ENCODE data around the gene DDAH1.

DNA sequence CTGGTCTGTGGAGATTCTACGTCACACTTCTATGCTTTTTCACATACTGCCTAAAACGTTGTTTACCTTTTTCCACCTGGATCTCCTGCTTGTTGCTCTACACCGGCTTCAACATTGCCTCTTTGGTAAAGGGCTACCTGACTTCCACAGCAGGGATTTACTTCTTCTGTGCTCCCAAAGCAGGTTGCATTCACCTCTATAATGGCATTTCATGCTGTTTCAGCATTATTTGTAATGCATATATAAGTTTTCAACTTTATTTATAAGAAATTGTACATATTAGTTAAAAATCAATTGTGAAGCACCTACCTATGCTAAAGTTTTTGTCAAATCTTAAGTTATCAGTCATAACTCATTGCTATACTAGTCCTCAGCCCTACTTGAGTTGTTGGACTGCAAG, 55.4 kb downstream of the DDAH1 start:
- TF ChIP-seq, protein P1, sequence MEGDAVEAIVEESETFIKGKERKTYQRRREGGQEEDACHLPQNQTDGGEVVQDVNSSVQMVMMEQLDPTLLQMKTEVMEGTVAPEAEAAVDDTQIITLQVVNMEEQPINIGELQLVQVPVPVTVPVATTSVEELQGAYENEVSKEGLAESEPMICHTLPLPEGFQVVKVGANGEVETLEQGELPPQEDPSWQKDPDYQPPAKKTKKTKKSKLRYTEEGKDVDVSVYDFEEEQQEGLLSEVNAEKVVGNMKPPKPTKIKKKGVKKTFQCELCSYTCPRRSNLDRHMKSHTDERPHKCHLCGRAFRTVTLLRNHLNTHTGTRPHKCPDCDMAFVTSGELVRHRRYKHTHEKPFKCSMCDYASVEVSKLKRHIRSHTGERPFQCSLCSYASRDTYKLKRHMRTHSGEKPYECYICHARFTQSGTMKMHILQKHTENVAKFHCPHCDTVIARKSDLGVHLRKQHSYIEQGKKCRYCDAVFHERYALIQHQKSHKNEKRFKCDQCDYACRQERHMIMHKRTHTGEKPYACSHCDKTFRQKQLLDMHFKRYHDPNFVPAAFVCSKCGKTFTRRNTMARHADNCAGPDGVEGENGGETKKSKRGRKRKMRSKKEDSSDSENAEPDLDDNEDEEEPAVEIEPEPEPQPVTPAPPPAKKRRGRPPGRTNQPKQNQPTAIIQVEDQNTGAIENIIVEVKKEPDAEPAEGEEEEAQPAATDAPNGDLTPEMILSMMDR (IDR thresholded peaks at IDR 0.05) = no peak
- TF ChIP-seq POLR2A (IDR thresholded peaks at IDR 0.05) = no peak

Data from heart left ventricle (tissue), 13 donors.